Measurements from ENCODE around the gene TRIM39. TPM values are rescaled to one million over a fixed set of nuclear protein-coding genes. Genes with fewer than 3 reads are reported as not detected.

TRIM39 gene
- total and polyA plus RNA-seq, 7 donors, result 7.4 to 20.9 (median 11.4) TPM

DNA sequence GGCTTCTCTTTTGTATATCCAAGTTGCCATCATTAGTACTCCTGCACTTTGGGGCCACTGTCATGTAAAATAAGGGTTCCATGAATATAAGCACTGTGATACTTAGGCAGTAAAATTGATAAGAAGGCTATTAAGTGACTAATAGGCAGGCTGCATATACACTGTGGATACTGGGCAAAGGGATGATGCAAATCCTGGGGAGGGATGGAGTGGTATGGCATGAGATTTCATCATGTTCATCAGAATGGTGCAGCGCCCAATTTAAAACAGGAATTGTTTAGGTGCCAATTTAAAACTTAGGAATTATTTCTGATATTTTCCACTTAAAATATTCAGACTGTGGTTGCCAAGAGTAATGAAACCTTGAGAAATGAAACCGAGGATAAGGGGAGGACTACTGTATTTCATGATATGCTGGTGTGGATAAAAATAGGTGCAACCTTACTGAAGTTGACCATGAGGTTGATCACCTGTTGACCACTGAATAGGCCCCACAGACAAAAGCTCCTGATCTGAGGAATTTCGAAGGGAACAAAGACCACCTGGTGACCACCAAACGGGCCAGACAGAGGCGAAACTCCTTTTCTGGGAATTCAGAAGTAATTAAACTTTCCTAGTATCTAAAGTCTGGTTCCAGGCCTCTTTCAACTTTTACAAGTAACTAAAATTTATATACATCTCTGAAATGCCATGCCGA is 4.9 kb upstream of the TRIM39 start:
- no peaks in the 10 kb centered on the region for H3K27me3 ChIP-seq (ENCODE audit: insufficient read depth in 3 of 3, low read length in 2 of 3)
- no peak overlapping the region for H3K4me3 ChIP-seq
- no peaks in the 10 kb centered on the region for H3K9me3 ChIP-seq
- DNase-seq (no peak), ATAC-seq (no peak)
- H3K4me1 ChIP-seq, result peaks cover 15% of the 10 kb centered on the region
- H3K27ac ChIP-seq, result no peak overlapping the region
- WGBS, 3 donors, result 81 to 82% (median 81%) methylated on average over 6 of the region's 6 CpGs
- no peaks in the 10 kb centered on the region for H3K36me3 ChIP-seq (ENCODE audit: insufficient read depth in 1 of 2, low read depth in 1 of 2)
- intact Hi-C loops (cut with DNase I), result loop anchor here in 1 of 2 donors (10.0 kb wide), 1 partner anchor 107 kb away; the partner anchor contains the start of gene TRIM26
- TF ChIP-seq CTCF (IDR thresholded peaks at IDR 0.05), result no peak

DNA sequence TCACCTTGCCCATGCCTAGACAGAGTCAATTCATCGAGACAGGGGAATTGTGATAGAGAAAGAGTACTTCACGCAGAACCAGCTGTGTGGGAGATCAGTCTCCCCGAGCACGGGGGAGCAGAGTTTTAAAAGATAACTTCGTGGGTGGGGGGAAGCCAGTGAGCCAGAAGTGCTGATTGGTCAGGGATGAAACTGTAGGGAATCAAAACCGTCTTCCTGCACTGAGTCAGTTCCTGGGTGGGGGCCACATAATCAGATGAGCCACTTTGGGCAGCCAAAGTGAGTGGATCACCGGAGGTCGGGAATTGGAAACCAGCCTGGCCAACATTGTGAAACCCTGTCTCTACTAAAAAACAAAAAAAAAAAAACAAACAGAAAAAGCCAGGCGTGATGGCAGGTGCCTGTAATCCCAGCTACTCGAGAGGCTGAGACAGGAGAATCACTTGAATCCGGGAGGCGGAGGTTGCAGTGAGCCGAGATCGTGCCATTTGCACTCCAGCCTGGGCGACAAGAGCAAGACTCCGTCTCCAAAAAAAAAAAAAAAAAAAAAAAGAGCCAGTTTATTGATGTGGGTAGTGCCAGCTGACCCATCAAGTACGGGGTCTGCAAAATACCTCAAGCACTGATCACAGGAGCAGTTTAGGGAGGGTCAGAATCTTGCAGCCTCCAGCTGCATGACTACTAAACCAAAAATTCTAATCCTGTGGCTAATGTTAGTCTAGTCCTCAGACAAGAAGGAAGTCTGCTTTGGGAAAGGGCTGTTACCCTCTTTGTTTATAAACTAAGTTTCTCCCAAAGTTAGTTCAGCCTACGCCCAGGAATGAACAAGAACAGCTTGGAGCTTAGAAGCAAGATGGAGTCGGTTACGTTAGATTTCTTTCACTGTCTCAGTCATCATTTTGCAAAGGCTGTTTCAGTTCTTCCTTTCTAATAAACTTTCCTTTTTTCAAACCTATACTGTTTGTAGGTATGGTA is 3.9 kb upstream of the TRIM39 start:
- no peak for ATAC-seq
- H3K4me3 ChIP-seq, result no peak overlapping the region
- no peak for TF ChIP-seq CTCF (IDR thresholded peaks at IDR 0.05)
- H3K27ac ChIP-seq, result no peak overlapping the region
- H3K9me3 ChIP-seq, result no peaks in the 10 kb centered on the region
- 74 to 82% (median 74%) methylated on average over 20 of the region's 20 CpGs for WGBS, 3 donors
- no peaks in the 10 kb centered on the region for H3K36me3 ChIP-seq (ENCODE audit: insufficient read depth in 1 of 2, low read depth in 1 of 2)
- DNase-seq, result peak; percentile 39 to 48
- intact Hi-C loops (cut with DNase I), result loop anchor here in 1 of 2 donors (10.0 kb wide), 1 partner anchor 108 kb away; the partner anchor contains the start of gene TRIM26
- H3K4me1 ChIP-seq, result peaks cover 22% of the 10 kb centered on the region
- no peaks in the 10 kb centered on the region for H3K27me3 ChIP-seq (ENCODE audit: insufficient read depth in 3 of 3, low read length in 2 of 3)

DNA sequence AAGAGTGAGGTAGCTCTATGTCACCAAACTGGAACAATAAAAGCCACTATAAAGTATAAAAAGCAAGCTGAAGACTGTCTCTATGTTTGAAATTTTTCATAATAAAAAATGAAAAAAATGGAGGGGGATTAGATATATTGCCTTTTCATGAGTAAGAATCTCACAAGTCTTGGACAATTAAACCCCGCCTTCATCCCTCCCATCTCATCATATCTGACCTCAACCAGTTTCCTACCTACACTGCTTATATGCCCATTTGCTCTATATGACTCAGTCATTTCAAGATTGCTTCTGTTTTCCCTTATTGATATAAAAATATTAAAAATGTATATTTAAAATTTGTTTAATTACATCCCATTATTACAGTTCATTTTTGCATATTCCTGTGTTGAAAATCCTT is 2.9 kb upstream of the TRIM39 start:
- no peak for ATAC-seq
- intact Hi-C loops (cut with DNase I), result loop anchor here in 1 of 2 donors (10.0 kb wide), 1 partner anchor 109 kb away; the partner anchor contains the start of gene TRIM26
- WGBS, 3 donors, result 97 to 100% (median 100%) methylated on average over 1 of the region's 1 CpG

More for the DNA sequence above, 2.9 kb upstream of the TRIM39 start:
- H3K27me3 ChIP-seq (ENCODE audit: insufficient read depth in 3 of 3, low read length in 2 of 3), result no peaks in the 10 kb centered on the region
- H3K27ac ChIP-seq, result no peak overlapping the region
- TF ChIP-seq CTCF (IDR thresholded peaks at IDR 0.05), result no peak
- peaks cover 23% of the 10 kb centered on the region for H3K4me1 ChIP-seq
- peaks cover 0 to 3% of the 10 kb centered on the region in 2 donors for H3K36me3 ChIP-seq (ENCODE audit: insufficient read depth in 1 of 2, low read depth in 1 of 2)
- H3K9me3 ChIP-seq, result no peaks in the 10 kb centered on the region
- no peak overlapping the region for H3K4me3 ChIP-seq
- DNase-seq, result no peak
